Measurements from ENCODE around the gene RASGRP3.
"Not testable (repeated sequence)": the region's sequence is repeated elsewhere in the genome, so short reads cannot be mapped to it uniquely, and the experiment has no call there.

The RASGRP3 gene

GRCh38 chr2:33437297-33437696 lies 39.2 kb upstream of the RASGRP3 start:
- Histone ChIP-seq H3K4me2 (no peak overlapping the region), H2AFZ (ENCODE audit: low read depth) (no peak overlapping the region), H3K27me3 (ENCODE audit: insufficient read depth, low read depth) (no peaks in the 10 kb centered on the region)

GRCh38 chr2:33437815-33438214 lies 38.6 kb upstream of the RASGRP3 start:
- H4K20me1 ChIP-seq (ENCODE audit: insufficient read depth), result no peaks in the 10 kb centered on the region
- no peak overlapping the region for H3K4me3 ChIP-seq (IDR thresholded peaks at IDR 0.05; ENCODE audit: insufficient read depth, low read depth, low read length)
- no peak overlapping the region for H3K9ac ChIP-seq
- TF ChIP-seq CTCF (conservative IDR thresholded peaks at IDR 0.05; ENCODE audit: low read depth, low read length), result no peak
- no peak overlapping the region for H2AFZ ChIP-seq (ENCODE audit: low read depth)
- H3K36me3 ChIP-seq (ENCODE audit: insufficient read depth), result no peaks in the 10 kb centered on the region
- no peak overlapping the region for H3K4me2 ChIP-seq
- peaks cover 12% of the 10 kb centered on the region for H3K4me1 ChIP-seq (ENCODE audit: low read depth, poor library complexity, severe bottlenecking)
- H3K27me3 ChIP-seq (ENCODE audit: insufficient read depth, low read depth), result no peaks in the 10 kb centered on the region
- no peak overlapping the region for H3K27ac ChIP-seq
- H3K79me2 ChIP-seq (ENCODE audit: insufficient read depth, low read depth), result no peaks in the 10 kb centered on the region

More at GRCh38 chr2:33437297-33437696, 39.2 kb upstream of the RASGRP3 start:
- TF ChIP-seq CTCF (conservative IDR thresholded peaks at IDR 0.05; ENCODE audit: low read depth, low read length), result no peak
- no peaks in the 10 kb centered on the region for H3K79me2 ChIP-seq (ENCODE audit: insufficient read depth, low read depth)
- no peak overlapping the region for H3K27ac ChIP-seq
- H4K20me1 ChIP-seq (ENCODE audit: insufficient read depth), result no peaks in the 10 kb centered on the region
- H3K9ac ChIP-seq, result no peak overlapping the region
- no peak overlapping the region for H3K4me3 ChIP-seq (IDR thresholded peaks at IDR 0.05; ENCODE audit: insufficient read depth, low read depth, low read length)
- no peaks in the 10 kb centered on the region for H3K36me3 ChIP-seq (ENCODE audit: insufficient read depth)
- peaks cover 12% of the 10 kb centered on the region for H3K4me1 ChIP-seq (ENCODE audit: low read depth, poor library complexity, severe bottlenecking)

- H3K27ac ChIP-seq, result no peak overlapping the region
- peaks cover 4% of the 10 kb centered on the region for H3K4me1 ChIP-seq (ENCODE audit: low read depth, poor library complexity, severe bottlenecking)
- no peak overlapping the region for H3K4me2 ChIP-seq
- TF ChIP-seq CTCF (conservative IDR thresholded peaks at IDR 0.05; ENCODE audit: low read depth, low read length), result peak; percentile 81
- no peaks in the 10 kb centered on the region for H4K20me1 ChIP-seq (ENCODE audit: insufficient read depth)
- no peak overlapping the region for H3K4me3 ChIP-seq (IDR thresholded peaks at IDR 0.05; ENCODE audit: insufficient read depth, low read depth, low read length)
- no peak overlapping the region for H3K9ac ChIP-seq
- H3K27me3 ChIP-seq (ENCODE audit: insufficient read depth, low read depth), result no peaks in the 10 kb centered on the region
- H3K79me2 ChIP-seq (ENCODE audit: insufficient read depth, low read depth), result no peaks in the 10 kb centered on the region
- no peak overlapping the region for H2AFZ ChIP-seq (ENCODE audit: low read depth)
- no peaks in the 10 kb centered on the region for H3K36me3 ChIP-seq (ENCODE audit: insufficient read depth)
Measured at GRCh38 chr2:33441235-33441810, 35.1 kb upstream of the RASGRP3 start.

- H3K4me2 ChIP-seq; H2AFZ ChIP-seq (ENCODE audit: low read depth); H3K79me2 ChIP-seq (ENCODE audit: insufficient read depth, low read depth); H3K27ac ChIP-seq; H3K9ac ChIP-seq; H3K36me3 ChIP-seq (ENCODE audit: insufficient read depth); H4K20me1 ChIP-seq (ENCODE audit: insufficient read depth); H3K4me3 ChIP-seq (IDR thresholded peaks at IDR 0.05; ENCODE audit: insufficient read depth, low read depth, low read length); H3K4me1 ChIP-seq (ENCODE audit: low read depth, poor library complexity, severe bottlenecking); H3K27me3 ChIP-seq (ENCODE audit: insufficient read depth, low read depth): not testable (repeated sequence)
Measured at GRCh38 chr2:33442052-33442451, 34.4 kb upstream of the RASGRP3 start.

- no peak for TF ChIP-seq CTCF (conservative IDR thresholded peaks at IDR 0.05; ENCODE audit: low read depth, low read length)
- no peak overlapping the region for H2AFZ ChIP-seq (ENCODE audit: low read depth)
- H3K36me3 ChIP-seq (ENCODE audit: insufficient read depth), result no peaks in the 10 kb centered on the region
- H3K27ac ChIP-seq, result no peak overlapping the region
- no peaks in the 10 kb centered on the region for H3K79me2 ChIP-seq (ENCODE audit: insufficient read depth, low read depth)
- H4K20me1 ChIP-seq (ENCODE audit: insufficient read depth), result no peaks in the 10 kb centered on the region
- no peak overlapping the region for H3K4me2 ChIP-seq
- no peak overlapping the region for H3K9ac ChIP-seq
- peaks cover 6% of the 10 kb centered on the region for H3K4me1 ChIP-seq (ENCODE audit: low read depth, poor library complexity, severe bottlenecking)
- H3K4me3 ChIP-seq (IDR thresholded peaks at IDR 0.05; ENCODE audit: insufficient read depth, low read depth, low read length), result no peak overlapping the region
- no peaks in the 10 kb centered on the region for H3K27me3 ChIP-seq (ENCODE audit: insufficient read depth, low read depth)
Measured at GRCh38 chr2:33442528-33443079, 33.8 kb upstream of the RASGRP3 start.

Measured in KMS-11 (cell line).